ENCODE data around the gene GRID1. TPM values are rescaled to one million over a fixed set of nuclear protein-coding genes. Genes with fewer than 3 reads are reported as not detected.

Gene GRID1
- total RNA-seq, 1 donor from 2014 or later = 0.22 TPM

- DNase-seq (ENCODE audit: low spot score, unreplicated experiment) = no peak
- Mint-ChIP-seq H3K9me3 (ENCODE audit: low read depth) (no peaks in the 10 kb centered on the region), H3K27ac (no peak overlapping the region), H3K4me1 (ENCODE audit: low read depth) (no peaks in the 10 kb centered on the region), H3K4me3 (ENCODE audit: low read depth) (no peak overlapping the region), H3K36me3 (ENCODE audit: insufficient read depth) (no peaks in the 10 kb centered on the region), H3K27me3 (peaks cover 13% of the 10 kb centered on the region)
- TF ChIP-seq, protein P1, sequence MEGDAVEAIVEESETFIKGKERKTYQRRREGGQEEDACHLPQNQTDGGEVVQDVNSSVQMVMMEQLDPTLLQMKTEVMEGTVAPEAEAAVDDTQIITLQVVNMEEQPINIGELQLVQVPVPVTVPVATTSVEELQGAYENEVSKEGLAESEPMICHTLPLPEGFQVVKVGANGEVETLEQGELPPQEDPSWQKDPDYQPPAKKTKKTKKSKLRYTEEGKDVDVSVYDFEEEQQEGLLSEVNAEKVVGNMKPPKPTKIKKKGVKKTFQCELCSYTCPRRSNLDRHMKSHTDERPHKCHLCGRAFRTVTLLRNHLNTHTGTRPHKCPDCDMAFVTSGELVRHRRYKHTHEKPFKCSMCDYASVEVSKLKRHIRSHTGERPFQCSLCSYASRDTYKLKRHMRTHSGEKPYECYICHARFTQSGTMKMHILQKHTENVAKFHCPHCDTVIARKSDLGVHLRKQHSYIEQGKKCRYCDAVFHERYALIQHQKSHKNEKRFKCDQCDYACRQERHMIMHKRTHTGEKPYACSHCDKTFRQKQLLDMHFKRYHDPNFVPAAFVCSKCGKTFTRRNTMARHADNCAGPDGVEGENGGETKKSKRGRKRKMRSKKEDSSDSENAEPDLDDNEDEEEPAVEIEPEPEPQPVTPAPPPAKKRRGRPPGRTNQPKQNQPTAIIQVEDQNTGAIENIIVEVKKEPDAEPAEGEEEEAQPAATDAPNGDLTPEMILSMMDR (IDR thresholded peaks at IDR 0.05; ENCODE audit: unreplicated experiment) = no peak
Observed at GRCh38 chr10:86068231-86069054, 298.2 kb downstream of the GRID1 start.

DNA sequence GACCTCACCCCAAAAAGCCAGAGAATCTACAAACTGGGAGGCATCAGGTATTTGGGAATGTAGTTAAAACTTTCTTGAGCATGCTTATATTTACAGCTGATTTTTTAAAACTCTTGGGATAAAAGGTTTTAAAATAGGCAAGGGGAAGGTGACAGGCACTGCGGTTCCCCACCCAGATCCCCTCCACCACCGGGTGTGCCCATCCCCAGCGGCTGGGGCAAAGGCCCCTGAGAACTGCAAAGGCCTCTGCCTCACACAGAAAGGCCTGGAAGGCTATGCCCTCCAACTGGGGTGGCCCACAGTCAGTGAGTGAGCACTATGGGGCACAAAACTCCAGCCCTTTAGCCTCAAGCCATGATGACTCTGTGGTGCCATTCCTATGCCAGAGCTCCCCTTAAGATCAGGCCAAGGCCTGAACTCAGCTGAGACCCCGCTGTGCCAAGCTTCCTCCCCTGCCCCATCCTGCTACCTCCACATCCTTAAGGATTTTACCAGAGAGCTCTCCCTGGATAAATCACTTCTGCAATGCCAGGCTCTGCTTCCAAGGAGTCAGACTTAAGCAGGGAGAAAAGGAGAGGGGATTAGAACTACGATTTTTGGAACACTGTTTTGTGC, 299.1 kb downstream of the GRID1 start:
- no peak for DNase-seq (ENCODE audit: low spot score, unreplicated experiment)
- no peaks in the 10 kb centered on the region for H3K9me3 Mint-ChIP-seq (ENCODE audit: low read depth)
- peaks cover 13% of the 10 kb centered on the region for H3K27me3 Mint-ChIP-seq
- no peaks in the 10 kb centered on the region for H3K4me1 Mint-ChIP-seq (ENCODE audit: low read depth)
- H3K4me3 Mint-ChIP-seq (ENCODE audit: low read depth) = no peak overlapping the region
- TF ChIP-seq, protein P1 (IDR thresholded peaks at IDR 0.05; ENCODE audit: unreplicated experiment) = no peak
- H3K27ac Mint-ChIP-seq = no peak overlapping the region
- H3K36me3 Mint-ChIP-seq (ENCODE audit: insufficient read depth) = no peaks in the 10 kb centered on the region

DNA sequence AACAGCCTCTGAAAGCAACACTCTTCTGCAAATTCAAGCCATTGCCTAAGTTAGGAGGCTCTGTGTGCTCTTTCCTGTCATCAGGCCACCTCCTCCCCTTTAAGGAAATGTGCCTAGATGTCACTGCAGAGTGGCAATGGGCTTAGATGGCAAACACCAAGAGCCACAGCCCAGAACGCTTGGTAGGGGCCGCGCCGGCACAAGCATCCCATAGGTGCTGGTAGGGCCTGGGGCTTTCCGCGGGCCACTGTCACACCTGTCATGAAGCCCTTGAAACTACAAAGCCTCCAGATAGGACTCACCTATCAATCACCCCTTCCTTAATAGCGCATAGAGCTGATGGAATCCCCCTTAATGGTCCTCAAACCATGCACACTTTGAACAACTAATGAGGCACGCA, 299.9 kb downstream of the GRID1 start:
- Mint-ChIP-seq H3K36me3 (ENCODE audit: insufficient read depth) (no peaks in the 10 kb centered on the region), H3K27ac (no peak overlapping the region), H3K4me1 (ENCODE audit: low read depth) (no peaks in the 10 kb centered on the region), H3K9me3 (ENCODE audit: low read depth) (no peaks in the 10 kb centered on the region), H3K27me3 (peaks cover 9% of the 10 kb centered on the region), H3K4me3 (ENCODE audit: low read depth) (no peak overlapping the region)
- TF ChIP-seq, protein P1 (IDR thresholded peaks at IDR 0.05; ENCODE audit: unreplicated experiment) = no peak
- DNase-seq (ENCODE audit: low spot score, unreplicated experiment) = no peak

GRCh38 chr10:86065711-86066251, 300.8 kb downstream of the GRID1 start:
- H3K27ac Mint-ChIP-seq = no peak overlapping the region
- no peaks in the 10 kb centered on the region for H3K9me3 Mint-ChIP-seq (ENCODE audit: low read depth)
- TF ChIP-seq, protein P1 (IDR thresholded peaks at IDR 0.05; ENCODE audit: unreplicated experiment) = no peak
- no peaks in the 10 kb centered on the region for H3K36me3 Mint-ChIP-seq (ENCODE audit: insufficient read depth)
- DNase-seq (ENCODE audit: low spot score, unreplicated experiment) = no peak
- no peak overlapping the region for H3K4me3 Mint-ChIP-seq (ENCODE audit: low read depth)
- H3K27me3 Mint-ChIP-seq = peaks cover 15% of the 10 kb centered on the region
- no peaks in the 10 kb centered on the region for H3K4me1 Mint-ChIP-seq (ENCODE audit: low read depth)

DNA sequence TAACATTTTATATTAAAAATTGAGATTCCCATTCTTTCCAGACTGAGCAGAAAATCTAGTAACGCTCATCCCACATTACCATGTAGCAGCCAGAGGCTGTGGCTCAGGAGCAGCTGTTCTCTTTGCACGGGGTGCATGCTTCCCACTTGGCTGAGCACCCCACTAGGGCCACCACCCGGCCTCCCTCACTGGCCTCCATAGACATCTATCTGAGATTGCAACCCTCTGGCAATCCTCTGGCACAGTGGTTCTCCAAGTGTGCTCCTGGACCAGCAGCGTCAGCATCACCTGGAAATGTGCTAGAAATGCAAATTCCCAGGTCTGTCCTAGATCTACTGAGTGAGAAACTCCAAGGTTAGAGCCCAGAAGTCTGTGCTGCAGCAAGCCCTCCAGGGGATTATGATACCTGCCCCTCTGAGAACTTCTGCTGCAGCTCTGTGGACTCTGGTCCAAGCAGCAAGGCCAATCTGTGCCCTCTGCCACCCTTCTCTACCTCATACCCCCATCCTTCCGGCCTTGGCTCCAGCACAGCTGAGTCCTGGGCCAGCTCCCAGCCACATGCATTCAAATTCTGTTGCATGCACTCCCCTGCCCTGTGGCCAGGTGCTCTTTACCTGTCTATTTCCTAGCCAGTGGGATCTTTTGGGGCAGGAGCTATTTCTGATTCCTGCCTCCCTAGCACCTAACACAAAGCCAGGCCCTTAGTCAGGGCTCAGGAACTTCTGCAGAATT, 301.5 kb downstream of the GRID1 start:
- H3K27me3 Mint-ChIP-seq = peaks cover 15% of the 10 kb centered on the region
- no peak overlapping the region for H3K27ac Mint-ChIP-seq
- DNase-seq (ENCODE audit: low spot score, unreplicated experiment) = no peak
- TF ChIP-seq, protein P1 (IDR thresholded peaks at IDR 0.05; ENCODE audit: unreplicated experiment) = no peak
- no peak overlapping the region for H3K4me3 Mint-ChIP-seq (ENCODE audit: low read depth)
- H3K4me1 Mint-ChIP-seq (ENCODE audit: low read depth) = no peaks in the 10 kb centered on the region
- H3K9me3 Mint-ChIP-seq (ENCODE audit: low read depth) = no peaks in the 10 kb centered on the region
- no peaks in the 10 kb centered on the region for H3K36me3 Mint-ChIP-seq (ENCODE audit: insufficient read depth)

Data from progenitor cell of endocrine pancreas (in vitro differentiated cells).